Caco-2 (cell line): ENCODE results near the gene FCHSD2. TPM values are rescaled to one million over a fixed set of nuclear protein-coding genes. Genes with fewer than 3 reads are reported as not detected.

Experiments
- BruUV-seq: library from RNA; stranded (reverse); fragments of 400-500 nt; replicated peaks from 2 replicates; lab custom pipeline; 2021; lab: Mats Ljungman, UMichigan
- CTCF ChIA-PET: fragments of 300-600 bp; sonication (Branson Sonifier 250); formaldehyde crosslinking; loops from one replicate; lab custom pipeline; 2022; ENCODE audit warnings: antibody characterized with exemption; lab: Charles Lee
- POLR2A ChIA-PET: fragments of 300-600 bp; sonication (Branson Sonifier 250); formaldehyde crosslinking; loops from one replicate; lab custom pipeline; 2022; ENCODE audit warnings: antibody characterized with exemption; lab: Charles Lee
- DNase-seq, 2 experiments: peaks; one replicate each; pipeline versions ENCODE4 v3.0.0 to v3.0.0-alpha.2; 2020 to 2022
- H3K27me3 ChIP-seq: replicated peaks from 2 replicates; pipeline ENCODE4 v1.6.0; 2011; ENCODE audit warnings: low read length; ENCODE audit not compliant: control insufficient read depth, insufficient read depth
- H3K36me3 ChIP-seq: 2 replicates; pipeline ENCODE4 v1.5.1; 2011; ENCODE audit warnings: low read length; ENCODE audit not compliant: control insufficient read depth, insufficient read depth
- H3K4me1 ChIP-seq: fragments of 250-450 bp; sonication (Bioruptor Pico); 2 replicates; pipeline ENCODE4 v1.5.1; 2020; ENCODE audit warnings: mild to moderate bottlenecking
- H3K4me3 ChIP-seq: 2 replicates; pipeline ENCODE4 v1.5.1; 2011; ENCODE audit warnings: low read depth, mild to moderate bottlenecking, control low read depth, low read length
- H3K9me3 ChIP-seq: fragments of 250-450 bp; sonication (Bioruptor Pico); 2 replicates; pipeline ENCODE4 v1.5.1; 2020; ENCODE audit warnings: mild to moderate bottlenecking, moderate library complexity
- H3K27ac Mint-ChIP-seq: one replicate; pipeline ENCODE4 v1.8.0; 2022; ENCODE audit warnings: mixed read lengths; ENCODE audit not compliant: unreplicated experiment
- H3K27me3 Mint-ChIP-seq: one replicate; pipeline ENCODE4 v1.8.0; 2022; ENCODE audit warnings: mixed read lengths; ENCODE audit not compliant: insufficient read depth, unreplicated experiment
- H3K36me3 Mint-ChIP-seq: one replicate; pipeline ENCODE4 v1.8.0; 2022; ENCODE audit warnings: mild to moderate bottlenecking, mixed read lengths; ENCODE audit not compliant: insufficient read depth, unreplicated experiment
- H3K4me1 Mint-ChIP-seq: one replicate; pipeline ENCODE4 v1.8.0; 2022; ENCODE audit warnings: low read depth, mixed read lengths; ENCODE audit not compliant: unreplicated experiment
- H3K4me3 Mint-ChIP-seq: one replicate; pipeline ENCODE4 v1.8.0; 2022; ENCODE audit warnings: mild to moderate bottlenecking, moderate library complexity, mixed read lengths; ENCODE audit not compliant: unreplicated experiment
- H3K9me3 Mint-ChIP-seq: one replicate; pipeline ENCODE4 v1.8.0; 2022; ENCODE audit warnings: mixed read lengths; ENCODE audit not compliant: unreplicated experiment
- CTCF ChIP-seq, 2 experiments: fragments of 200-600 bp in 1 of 2; IDR thresholded peaks; 1 replicate in 1 of 2; 2 replicates in 1 of 2; pipeline versions ENCODE4 v1.5.1 to v1.8.0; 2011 to 2022; ENCODE audit warnings: antibody characterized with exemption in 1 of 2, control low read depth in 1 of 2, inconsistent platforms in 1 of 2, low read depth in 1 of 2, low read length in 1 of 2, mild to moderate bottlenecking in 1 of 2, moderate library complexity in 1 of 2; ENCODE audit not compliant: insufficient read depth in 1 of 2, severe bottlenecking in 1 of 2, unreplicated experiment in 1 of 2
- intact Hi-C: fragments of 100-400 bp; cut with micrococcal nuclease; formaldehyde crosslinking; loops from one replicate; pipeline ENCODE4 v1.10.0; 2022; ENCODE audit not compliant: unreplicated experiment
- total RNA-seq: library from RNA; stranded (reverse); gene quantifications from 2 replicates; pipeline ENCODE4 v1.2.3, GENCODE V29; 2022

Gene FCHSD2
- total RNA-seq, 1 experiment from 2014 or later, result 32.7 TPM

- H3K27me3 Mint-ChIP-seq, result no peaks in the 10 kb centered on the region
- POLR2A ChIA-PET, result no interaction called here
- intact Hi-C loops, result loop anchor here (1.0 kb wide), 1 partner anchor 18 kb away; no protein-coding TSS in a partner anchor
- no peaks in the 10 kb centered on the region for H3K4me1 ChIP-seq
- H3K36me3 Mint-ChIP-seq, result no peaks in the 10 kb centered on the region
- H3K4me1 Mint-ChIP-seq, result no peaks in the 10 kb centered on the region
- H3K36me3 ChIP-seq, result no peaks in the 10 kb centered on the region
- H3K9me3 ChIP-seq, result no peaks in the 10 kb centered on the region
- peak in 1 of 2 experiments; percentile 72 for DNase-seq
- no peaks in the 10 kb centered on the region for H3K27me3 ChIP-seq
- no peak overlapping the region for H3K27ac Mint-ChIP-seq
- CTCF ChIA-PET, result interaction anchor here (0.7 to 1.1 kb wide), 5 partner anchors 18 to 388 kb away, joined by 3 to 9 read pairs (median 4); partner anchors contain the start of gene FCHSD2
- no TSS peak for BruUV-seq
- peak; percentile 90 to 93 for TF ChIP-seq CTCF (IDR thresholded peaks at IDR 0.05; ENCODE audit: insufficient read depth in 1 of 2, low read depth in 1 of 2, low read length in 1 of 2, severe bottlenecking in 1 of 2, unreplicated experiment in 1 of 2)
- H3K4me3 Mint-ChIP-seq, result no peak overlapping the region
- H3K4me3 ChIP-seq, result no peak overlapping the region
- H3K9me3 Mint-ChIP-seq, result no peaks in the 10 kb centered on the region
These were observed 293.2 kb downstream of the FCHSD2 start for GRCh38 chr11:72848846-72849466.

- H3K4me3 Mint-ChIP-seq, result no peak overlapping the region
- BruUV-seq, result no TSS peak
- no peaks in the 10 kb centered on the region for H3K4me1 Mint-ChIP-seq
- no peak for DNase-seq
- no peak for TF ChIP-seq CTCF (IDR thresholded peaks at IDR 0.05; ENCODE audit: insufficient read depth in 1 of 2, low read depth in 1 of 2, low read length in 1 of 2, severe bottlenecking in 1 of 2, unreplicated experiment in 1 of 2)
- no peaks in the 10 kb centered on the region for H3K4me1 ChIP-seq
- peaks cover 6% of the 10 kb centered on the region for H3K36me3 Mint-ChIP-seq
- no peaks in the 10 kb centered on the region for H3K27me3 Mint-ChIP-seq
- CTCF ChIA-PET, result interaction anchor here (0.7 to 0.9 kb wide), 2 partner anchors 10 to 13 kb away, joined by 3 read pairs; no protein-coding TSS in a partner anchor
- no peaks in the 10 kb centered on the region for H3K36me3 ChIP-seq
- H3K4me3 ChIP-seq, result no peak overlapping the region
- POLR2A ChIA-PET, result no interaction called here
- H3K9me3 Mint-ChIP-seq, result no peaks in the 10 kb centered on the region
- H3K27me3 ChIP-seq, result no peaks in the 10 kb centered on the region
- intact Hi-C loops, result no loop called here
- H3K9me3 ChIP-seq, result no peaks in the 10 kb centered on the region
- no peak overlapping the region for H3K27ac Mint-ChIP-seq
These were observed 297.8 kb downstream of the FCHSD2 start for GRCh38 chr11:72844356-72844755.

- ChIA-PET CTCF (interaction anchor here (0.5 kb wide), 1 partner anchor 75 kb away, joined by 3 read pairs; no protein-coding TSS in a partner anchor), POLR2A (no interaction called here)
- no peaks in the 10 kb centered on the region for H3K4me1 Mint-ChIP-seq
- Histone ChIP-seq H3K4me1 (no peaks in the 10 kb centered on the region), H3K9me3 (no peaks in the 10 kb centered on the region), H3K4me3 (no peak overlapping the region), H3K36me3 (no peaks in the 10 kb centered on the region), H3K27me3 (no peaks in the 10 kb centered on the region)
- intact Hi-C loops, result no loop called here
- H3K27ac Mint-ChIP-seq, result no peak overlapping the region
- H3K4me3 Mint-ChIP-seq, result no peak overlapping the region
- no peaks in the 10 kb centered on the region for H3K9me3 Mint-ChIP-seq
- TF ChIP-seq CTCF (IDR thresholded peaks at IDR 0.05; ENCODE audit: insufficient read depth in 1 of 2, low read depth in 1 of 2, low read length in 1 of 2, severe bottlenecking in 1 of 2, unreplicated experiment in 1 of 2), result no peak
- H3K27me3 Mint-ChIP-seq, result no peaks in the 10 kb centered on the region
- no peak for DNase-seq
- BruUV-seq, result no TSS peak
- peaks cover 6% of the 10 kb centered on the region for H3K36me3 Mint-ChIP-seq
These were observed 299.3 kb downstream of the FCHSD2 start for GRCh38 chr11:72842653-72843330.
